ENCODE results near the gene TLR8. TPM values are rescaled to one million over a fixed set of nuclear protein-coding genes. Genes with fewer than 3 reads are reported as not detected.

TLR8 gene
- total RNA-seq, 4 donors from 2014 or later: 0.22 to 3.1 (median 1.9) TPM; not detected in 1

GRCh38 chrX:12917753-12918152 lies 11.3 kb downstream of the TLR8 start:
- DNase-seq: no peak
- H3K4me1 ChIP-seq: no peaks in the 10 kb centered on the region
- intact Hi-C loops (cut with DNase I): no loop called here
- H3K36me3 ChIP-seq: no peaks in the 10 kb centered on the region
- no peaks in the 10 kb centered on the region for H3K9me3 ChIP-seq
- TF ChIP-seq CTCF (IDR thresholded peaks at IDR 0.05) (no peak), POLR2A (IDR thresholded peaks at IDR 0.05) (no peak)
- no peaks in the 10 kb centered on the region for H3K27me3 ChIP-seq
- 51 to 82% methylated on average over 2 of the region's 2 CpGs for WGBS, 2 donors
- no peak overlapping the region for H3K27ac ChIP-seq
- H3K4me3 ChIP-seq: no peak overlapping the region

GRCh38 chrX:12919051-12919450 lies 12.6 kb downstream of the TLR8 start:
- no peak for DNase-seq
- Histone ChIP-seq H3K9me3 (no peaks in the 10 kb centered on the region), H3K36me3 (no peaks in the 10 kb centered on the region), H3K27ac (no peak overlapping the region), H3K27me3 (no peaks in the 10 kb centered on the region), H3K4me1 (no peaks in the 10 kb centered on the region), H3K4me3 (no peak overlapping the region)
- intact Hi-C loops (cut with DNase I): no loop called here
- WGBS, 2 donors: 55 to 61% methylated on average over 9 to 10 of the region's 10 CpGs
- no peak for TF ChIP-seq CTCF (IDR thresholded peaks at IDR 0.05)
- TF ChIP-seq POLR2A (IDR thresholded peaks at IDR 0.05): no peak

GRCh38 chrX:12919620-12920019 lies 13.2 kb downstream of the TLR8 start:
- Histone ChIP-seq H3K4me3 (no peak overlapping the region), H3K36me3 (no peaks in the 10 kb centered on the region), H3K27ac (no peak overlapping the region), H3K9me3 (no peaks in the 10 kb centered on the region), H3K27me3 (no peaks in the 10 kb centered on the region), H3K4me1 (no peaks in the 10 kb centered on the region)
- no peak for TF ChIP-seq CTCF (IDR thresholded peaks at IDR 0.05)
- 85 to 86% methylated on average over 8 of the region's 8 CpGs for WGBS, 2 donors
- intact Hi-C loops (cut with DNase I): no loop called here
- no peak for DNase-seq

GRCh38 chrX:12920990-12921389 lies 14.6 kb downstream of the TLR8 start:
- no peaks in the 10 kb centered on the region for H3K27me3 ChIP-seq
- DNase-seq: no peak
- H3K27ac ChIP-seq: no peak overlapping the region
- H3K4me3 ChIP-seq: no peak overlapping the region
- H3K36me3 ChIP-seq: no peaks in the 10 kb centered on the region
- H3K9me3 ChIP-seq: no peaks in the 10 kb centered on the region
- WGBS, 2 donors: 78 to 82% methylated on average over 7 to 8 of the region's 8 CpGs
- no peaks in the 10 kb centered on the region for H3K4me1 ChIP-seq
- no peak for TF ChIP-seq CTCF (IDR thresholded peaks at IDR 0.05)
- no peak for TF ChIP-seq POLR2A (IDR thresholded peaks at IDR 0.05)
- intact Hi-C loops (cut with DNase I): no loop called here

GRCh38 chrX:12921886-12922598 lies 15.6 kb downstream of the TLR8 start:
- 78 to 82% methylated on average over 8 to 9 of the region's 10 CpGs for WGBS, 2 donors
- Histone ChIP-seq H3K36me3 (no peaks in the 10 kb centered on the region), H3K4me1 (no peaks in the 10 kb centered on the region), H3K9me3 (no peaks in the 10 kb centered on the region), H3K27ac (no peak overlapping the region), H3K27me3 (no peaks in the 10 kb centered on the region), H3K4me3 (no peak overlapping the region)
- intact Hi-C loops (cut with DNase I): no loop called here
- TF ChIP-seq CTCF (IDR thresholded peaks at IDR 0.05) (no peak), POLR2A (IDR thresholded peaks at IDR 0.05) (no peak)
- DNase-seq: no peak
